GM21528 (cell line): ENCODE data around the gene C1GALT1C1.

Source experiments
- ATAC-seq: cut with Tn5 transposase; IDR thresholded peaks from one replicate; pipeline ENCODE4 v1.9.1; 2021; ENCODE audit warnings: mild to moderate bottlenecking, moderate library complexity; ENCODE audit not compliant: unreplicated experiment, low FRiP score

The C1GALT1C1 gene

GRCh38 chrX:120603707-120604360 is 26.0 kb downstream of the C1GALT1C1 start, which contains the start of gene MCTS1:
Gene MCTS1 (plus strand): TSS chrX:120604101. CDS start chrX:120604237, 136 bp downstream.
- ATAC-seq, result peak; percentile 95

- no peak for ATAC-seq
Measured at GRCh38 chrX:120585702-120586101, 44.2 kb downstream of the C1GALT1C1 start.
